Measurements from ENCODE around the gene C16orf90.
"Not testable (repeated sequence)": the region's sequence is repeated elsewhere in the genome, so short reads cannot be mapped to it uniquely, and the experiment has no call there.

C16orf90 gene

DNA sequence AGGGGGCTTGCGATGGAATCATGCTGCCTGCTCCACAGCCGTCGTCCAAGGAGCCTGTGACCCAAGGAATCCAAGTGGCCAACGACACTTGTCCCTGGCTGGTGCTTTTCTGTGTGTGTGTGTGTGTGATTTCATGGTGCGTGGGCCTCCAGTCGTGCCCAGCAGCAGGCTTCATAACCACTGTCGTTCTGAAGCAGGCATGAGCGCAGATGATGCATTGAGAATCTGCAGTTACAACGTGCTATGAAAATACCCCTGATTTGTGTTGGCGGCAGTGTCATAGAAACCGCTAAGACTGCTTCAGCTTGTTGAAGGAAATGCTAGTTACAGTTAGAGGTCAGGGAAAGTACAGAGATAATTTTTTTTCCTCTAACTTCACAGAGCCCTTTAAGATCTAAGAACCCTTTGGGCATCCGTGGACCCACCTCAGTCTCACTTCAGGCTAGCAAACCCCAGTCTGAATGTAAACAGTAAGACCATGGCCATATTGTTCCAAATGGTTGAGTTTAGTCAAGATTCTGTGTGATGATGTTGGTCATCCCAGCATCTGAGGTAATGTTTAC is 15.6 kb downstream of the C16orf90 start:
- Histone ChIP-seq H3K4me1 (no peaks in the 10 kb centered on the region), H3K27ac (no peak overlapping the region), H3K9me3 (no peaks in the 10 kb centered on the region), H3K4me3 (no peak overlapping the region), H3K27me3 (no peaks in the 10 kb centered on the region), H3K36me3 (peaks cover 55 to 71% (median 62%) of the 10 kb centered on the region in 3 donors)
- DNase-seq, result no peak
- intact Hi-C loops (cut with DNase I; ENCODE audit: low total_unique reads), result no loop called here
- TF ChIP-seq, protein P1, sequence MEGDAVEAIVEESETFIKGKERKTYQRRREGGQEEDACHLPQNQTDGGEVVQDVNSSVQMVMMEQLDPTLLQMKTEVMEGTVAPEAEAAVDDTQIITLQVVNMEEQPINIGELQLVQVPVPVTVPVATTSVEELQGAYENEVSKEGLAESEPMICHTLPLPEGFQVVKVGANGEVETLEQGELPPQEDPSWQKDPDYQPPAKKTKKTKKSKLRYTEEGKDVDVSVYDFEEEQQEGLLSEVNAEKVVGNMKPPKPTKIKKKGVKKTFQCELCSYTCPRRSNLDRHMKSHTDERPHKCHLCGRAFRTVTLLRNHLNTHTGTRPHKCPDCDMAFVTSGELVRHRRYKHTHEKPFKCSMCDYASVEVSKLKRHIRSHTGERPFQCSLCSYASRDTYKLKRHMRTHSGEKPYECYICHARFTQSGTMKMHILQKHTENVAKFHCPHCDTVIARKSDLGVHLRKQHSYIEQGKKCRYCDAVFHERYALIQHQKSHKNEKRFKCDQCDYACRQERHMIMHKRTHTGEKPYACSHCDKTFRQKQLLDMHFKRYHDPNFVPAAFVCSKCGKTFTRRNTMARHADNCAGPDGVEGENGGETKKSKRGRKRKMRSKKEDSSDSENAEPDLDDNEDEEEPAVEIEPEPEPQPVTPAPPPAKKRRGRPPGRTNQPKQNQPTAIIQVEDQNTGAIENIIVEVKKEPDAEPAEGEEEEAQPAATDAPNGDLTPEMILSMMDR (IDR thresholded peaks at IDR 0.05), result no peak

DNA sequence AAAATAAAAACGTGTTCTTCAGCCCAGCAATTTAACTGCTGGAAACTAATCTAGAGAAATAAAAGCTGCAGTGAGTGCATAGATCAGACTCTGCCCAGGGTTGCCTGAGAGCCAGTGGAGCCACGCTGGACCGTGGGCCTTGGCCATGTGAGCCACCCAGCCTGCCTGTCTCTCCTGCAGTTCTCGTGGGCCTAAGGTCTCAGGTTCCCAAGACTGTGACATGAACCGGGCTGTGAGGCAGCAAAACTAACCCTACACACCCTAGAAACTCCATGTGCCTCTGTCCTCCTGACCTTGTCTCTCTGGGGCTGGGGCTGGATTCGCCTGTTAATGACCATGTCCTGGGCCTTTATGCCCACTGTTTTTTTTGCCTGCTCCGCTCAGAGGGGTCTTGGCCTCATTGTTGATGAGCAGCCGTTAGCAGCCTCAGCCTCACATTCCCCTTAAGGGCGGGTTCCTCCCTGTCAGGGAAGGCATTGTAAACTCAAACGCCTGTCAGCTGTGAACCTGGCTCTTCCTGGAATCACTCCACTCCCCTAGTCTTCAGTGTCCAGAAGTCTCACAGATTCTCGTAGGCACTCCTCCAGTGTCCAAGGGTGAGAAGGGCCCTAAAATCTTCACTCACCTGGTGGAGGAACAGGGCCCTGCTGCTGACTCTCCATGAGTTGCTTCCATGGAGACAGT is 16.9 kb downstream of the C16orf90 start:
- Histone ChIP-seq H3K27ac (no peak overlapping the region), H3K36me3 (peaks cover 41 to 58% (median 49%) of the 10 kb centered on the region in 3 donors), H3K4me3 (no peak overlapping the region), H3K27me3 (no peaks in the 10 kb centered on the region), H3K4me1 (peaks cover 0 to 8% (median 1%) of the 10 kb centered on the region in 4 donors), H3K9me3 (no peaks in the 10 kb centered on the region)
- DNase-seq, result no peak
- intact Hi-C loops (cut with DNase I; ENCODE audit: low total_unique reads), result no loop called here
- TF ChIP-seq, protein P1 (IDR thresholded peaks at IDR 0.05), result no peak

DNA sequence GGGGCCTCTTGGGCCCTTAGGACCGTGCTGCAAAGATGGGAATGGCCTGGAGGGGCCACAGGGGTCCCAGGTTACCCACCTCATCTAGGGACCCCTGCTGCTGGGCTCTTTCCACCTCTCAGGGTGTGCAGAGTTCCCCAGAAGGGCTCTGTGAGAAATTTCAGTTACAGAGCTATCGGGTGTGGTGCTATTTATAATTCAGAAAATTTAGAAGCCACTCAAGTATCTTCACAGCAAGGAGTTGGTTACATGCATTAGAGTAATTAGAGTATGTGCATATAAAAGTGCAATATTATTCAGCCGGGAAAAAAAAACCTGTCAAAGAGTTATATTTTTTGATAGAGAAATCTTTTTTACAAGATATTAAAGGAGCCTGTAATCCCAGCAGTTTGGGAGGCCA is 18.9 kb downstream of the C16orf90 start:
- Histone ChIP-seq H3K4me1 (peaks cover 0 to 8% (median 4%) of the 10 kb centered on the region in 4 donors), H3K27ac (no peak overlapping the region), H3K4me3 (no peak overlapping the region), H3K9me3 (no peaks in the 10 kb centered on the region), H3K36me3 (peaks cover 21 to 38% (median 29%) of the 10 kb centered on the region in 3 donors), H3K27me3 (no peaks in the 10 kb centered on the region)
- intact Hi-C loops (cut with DNase I; ENCODE audit: low total_unique reads), result no loop called here
- no peak for DNase-seq
- TF ChIP-seq, protein P1 (IDR thresholded peaks at IDR 0.05), result no peak

DNA sequence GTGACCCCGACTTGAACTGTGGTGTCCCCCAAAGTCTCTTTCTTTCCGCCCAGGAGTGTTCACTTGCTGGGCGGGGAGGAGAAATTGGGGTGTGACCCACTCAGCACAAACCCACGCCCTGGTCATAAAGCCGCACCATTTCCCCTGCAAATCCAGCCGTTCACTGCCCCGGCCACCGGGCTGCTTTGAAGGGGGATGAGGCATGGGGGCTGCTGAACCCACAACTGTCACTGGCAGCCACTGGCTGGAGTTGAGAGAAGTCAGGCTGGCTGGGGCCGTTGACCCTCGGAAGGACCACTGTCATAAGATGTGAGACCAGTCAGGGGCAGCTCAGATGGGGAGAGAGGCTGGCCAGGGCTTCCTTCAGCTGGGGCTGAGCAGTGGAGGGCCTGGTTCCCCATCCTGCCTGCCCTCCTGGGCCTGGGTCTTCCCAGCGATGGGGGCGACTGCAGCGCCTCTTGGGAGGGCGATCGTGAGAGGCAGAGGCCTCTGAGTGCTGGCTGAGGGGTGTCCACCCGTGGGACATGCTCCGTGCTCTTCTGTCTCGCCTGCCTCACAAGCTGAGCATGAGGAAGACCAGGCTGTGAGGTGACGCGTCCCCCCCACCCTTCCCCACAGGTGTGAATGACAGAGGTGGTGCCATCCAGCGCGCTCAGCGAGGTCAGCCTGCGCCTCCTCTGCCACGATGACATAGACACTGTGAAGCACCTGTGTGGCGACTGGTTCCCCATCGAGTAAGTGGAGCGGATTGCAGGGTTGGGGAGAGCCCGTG is 19.5 kb downstream of the C16orf90 start:
- intact Hi-C loops (cut with DNase I; ENCODE audit: low total_unique reads), result no loop called here
- H3K4me3 ChIP-seq, result no peak overlapping the region
- H3K27ac ChIP-seq, result no peak overlapping the region
- H3K27me3 ChIP-seq, result no peaks in the 10 kb centered on the region
- H3K4me1 ChIP-seq, result peaks cover 0 to 8% (median 5%) of the 10 kb centered on the region in 4 donors
- no peaks in the 10 kb centered on the region for H3K9me3 ChIP-seq
- TF ChIP-seq, protein P1 (IDR thresholded peaks at IDR 0.05), result no peak
- peaks cover 15 to 32% (median 23%) of the 10 kb centered on the region in 3 donors for H3K36me3 ChIP-seq
- no peak for DNase-seq

DNA sequence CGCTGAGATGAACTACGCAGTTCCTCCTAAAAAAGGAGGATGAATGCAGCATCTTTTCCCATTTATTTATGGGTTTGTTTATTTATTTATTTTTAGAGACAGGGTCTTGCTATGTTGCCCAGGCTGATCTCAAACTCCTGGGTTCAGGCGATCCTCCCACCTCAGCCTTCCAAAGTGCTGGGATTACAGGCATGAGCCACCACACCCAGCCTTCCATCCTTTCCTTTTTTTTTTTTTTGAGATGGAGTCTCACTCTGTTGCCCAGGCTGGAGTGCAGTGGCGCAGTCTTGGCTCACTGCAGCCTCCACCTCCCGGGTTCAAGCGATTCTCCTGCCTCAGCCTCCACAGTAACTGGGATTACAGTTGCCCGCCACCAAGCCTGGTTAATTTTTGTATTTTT is 20.4 kb downstream of the C16orf90 start:
- H3K27me3 ChIP-seq; H3K4me3 ChIP-seq; intact Hi-C loops (cut with DNase I; ENCODE audit: low total_unique reads); H3K9me3 ChIP-seq; H3K27ac ChIP-seq; DNase-seq: not testable (repeated sequence)
- H3K36me3 ChIP-seq, result peaks cover 8 to 26% (median 15%) of the 10 kb centered on the region in 3 donors
- peaks cover 0 to 13% (median 8%) of the 10 kb centered on the region in 4 donors for H3K4me1 ChIP-seq
